HL-60 (cell line): Measurements from ENCODE around the gene TMEM132D.

Source experiments
- DNase-seq, 2 experiments: peaks; one replicate each; pipeline ENCODE4 v3.0.0-alpha.2; 2010 to 2020; ENCODE audit warnings: low read depth in 1 of 2, low spot score in 1 of 2
- H3K27ac ChIP-seq: fragments of 250-450 bp; sonication (Bioruptor Pico); replicated peaks from 2 replicates; pipeline ENCODE4 v1.5.1; 2020; ENCODE audit warnings: mild to moderate bottlenecking, moderate library complexity
- H3K27me3 ChIP-seq: fragments of 250-450 bp; sonication (Bioruptor Pico); 2 replicates; pipeline ENCODE4 v1.5.1; 2021; ENCODE audit warnings: mild to moderate bottlenecking, moderate library complexity; ENCODE audit not compliant: insufficient read depth, poor library complexity, severe bottlenecking
- H3K4me3 ChIP-seq: replicated peaks from 2 replicates; pipeline ENCODE4 v1.5.1; 2011; ENCODE audit warnings: mild to moderate bottlenecking, control low read depth, low read length; ENCODE audit not compliant: insufficient read depth
- CTCF ChIP-seq: IDR thresholded peaks from one replicate; pipeline ENCODE4 v1.5.1; 2011; ENCODE audit warnings: low read length, control low read depth, inconsistent platforms; ENCODE audit not compliant: insufficient read depth
- GABPA ChIP-seq: IDR thresholded peaks from 2 replicates; pipeline ENCODE4 v1.6.1; 2012; ENCODE audit warnings: low read depth
- POLR2AphosphoS5 ChIP-seq: IDR thresholded peaks from 2 replicates; pipeline ENCODE4 v1.6.1; 2012; ENCODE audit warnings: low read depth
- REST ChIP-seq: IDR thresholded peaks from 2 replicates; pipeline ENCODE4 v1.6.1; 2012; ENCODE audit warnings: low read depth; ENCODE audit not compliant: insufficient replicate concordance
- SPI1 ChIP-seq: IDR thresholded peaks from 2 replicates; pipeline ENCODE4 v1.6.1; 2012; ENCODE audit warnings: low read depth, mild to moderate bottlenecking, borderline replicate concordance

TMEM132D gene

GRCh38 chr12:129870136-129870535 is 33.7 kb downstream of the TMEM132D start:
- H3K27me3 ChIP-seq: no peaks in the 10 kb centered on the region
- no peak for TF ChIP-seq SPI1
- TF ChIP-seq REST: no peak
- no peak for TF ChIP-seq GABPA
- TF ChIP-seq POLR2AphosphoS5: no peak
- TF ChIP-seq CTCF: no peak
- H3K4me3 ChIP-seq: no peak overlapping the region
- no peak overlapping the region for H3K27ac ChIP-seq
- DNase-seq: no peak

- no peak for DNase-seq
- TF ChIP-seq REST (no peak), GABPA (no peak), POLR2AphosphoS5 (no peak), SPI1 (no peak), CTCF (no peak)
- Histone ChIP-seq H3K4me3 (no peak overlapping the region), H3K27ac (no peak overlapping the region), H3K27me3 (no peaks in the 10 kb centered on the region)
Measured at GRCh38 chr12:129868575-129868974, 35.2 kb downstream of the TMEM132D start.

GRCh38 chr12:129863938-129864337 is 39.9 kb downstream of the TMEM132D start:
- DNase-seq: no peak
- TF ChIP-seq CTCF (no peak), GABPA (no peak), POLR2AphosphoS5 (no peak), REST (no peak), SPI1 (no peak)
- Histone ChIP-seq H3K27me3 (no peaks in the 10 kb centered on the region), H3K27ac (no peak overlapping the region), H3K4me3 (no peak overlapping the region)
